ENCODE results near the gene HTT. TPM values are rescaled to one million over a fixed set of nuclear protein-coding genes. Genes with fewer than 3 reads are reported as not detected.

HTT gene
- total and polyA plus RNA-seq, 10 of the 15 experiments (the other 5 are each of a cell fraction or from before 2014, with no cell fraction given), result 3.3 to 113 (median 43.3) TPM

DNA sequence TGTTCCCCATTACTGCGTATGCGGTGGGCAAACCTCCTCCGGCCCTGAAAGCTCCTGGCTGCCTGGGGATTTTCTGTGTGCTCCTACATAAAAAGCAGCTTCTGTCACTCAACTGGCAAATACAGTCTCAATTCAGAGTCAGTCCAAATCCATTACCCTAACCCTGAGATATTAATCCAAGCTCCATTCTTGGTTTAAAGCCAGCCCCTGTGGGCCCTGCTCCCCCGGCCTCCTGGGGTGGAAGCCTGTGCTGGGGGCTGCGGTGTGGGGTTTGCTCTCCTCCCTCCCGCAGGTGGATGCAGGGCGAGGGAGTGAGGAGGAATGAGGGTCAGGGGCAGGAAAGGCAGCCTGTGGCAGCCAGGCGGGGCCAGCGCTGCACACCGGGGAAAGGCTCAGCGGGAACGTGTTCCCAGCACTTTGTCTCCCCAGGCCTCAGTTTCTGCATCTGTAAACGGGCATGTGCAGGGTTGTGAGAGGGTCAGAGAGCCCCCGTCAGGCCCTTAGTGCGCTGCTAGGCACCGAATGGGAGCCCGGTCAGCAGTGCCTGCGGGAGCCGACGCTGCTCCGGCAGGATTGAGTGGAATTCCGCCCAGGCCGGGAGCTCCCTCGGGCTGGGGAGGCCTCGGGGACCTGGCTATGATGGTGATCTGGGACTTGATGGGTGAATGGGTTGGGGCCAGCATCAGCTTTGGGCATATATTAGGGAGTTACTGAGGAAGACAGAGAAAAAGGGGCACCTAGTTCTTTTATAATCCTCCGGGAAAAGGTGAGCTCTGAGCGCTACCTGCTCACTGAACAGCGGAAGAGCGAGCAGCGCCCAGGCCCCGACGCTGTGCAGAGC, 212.1 kb downstream of the HTT start (continued):
- no peak for TF ChIP-seq MYC (IDR thresholded peaks at IDR 0.05; ENCODE audit: insufficient read depth, insufficient read length, insufficient replicate concordance, low read length, severe bottlenecking)
- no peak for TF ChIP-seq BMI1 (IDR thresholded peaks at IDR 0.05; ENCODE audit: borderline replicate concordance)
- peak; percentile 76 for TF ChIP-seq IKZF1 (conservative IDR thresholded peaks at IDR 0.05)
- no peak for TF ChIP-seq GATAD2B (conservative IDR thresholded peaks at IDR 0.05; ENCODE audit: low read depth)
- no peak for TF ChIP-seq TAF1 (IDR thresholded peaks at IDR 0.05; ENCODE audit: borderline replicate concordance, low read depth, low read length)
- TF ChIP-seq, protein P1, sequence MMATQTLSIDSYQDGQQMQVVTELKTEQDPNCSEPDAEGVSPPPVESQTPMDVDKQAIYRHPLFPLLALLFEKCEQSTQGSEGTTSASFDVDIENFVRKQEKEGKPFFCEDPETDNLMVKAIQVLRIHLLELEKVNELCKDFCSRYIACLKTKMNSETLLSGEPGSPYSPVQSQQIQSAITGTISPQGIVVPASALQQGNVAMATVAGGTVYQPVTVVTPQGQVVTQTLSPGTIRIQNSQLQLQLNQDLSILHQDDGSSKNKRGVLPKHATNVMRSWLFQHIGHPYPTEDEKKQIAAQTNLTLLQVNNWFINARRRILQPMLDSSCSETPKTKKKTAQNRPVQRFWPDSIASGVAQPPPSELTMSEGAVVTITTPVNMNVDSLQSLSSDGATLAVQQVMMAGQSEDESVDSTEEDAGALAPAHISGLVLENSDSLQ (IDR thresholded peaks at IDR 0.05), result peak; percentile 95
- no peak for TF ChIP-seq TBL1XR1 (IDR thresholded peaks at IDR 0.05; ENCODE audit: low read depth, low read length)
- TF ChIP-seq ATF7 (IDR thresholded peaks at IDR 0.05; ENCODE audit: low read depth), result 0 out of 2 replicates have a peak, but pooled peaks have one; percentile 56
- TF ChIP-seq, protein P2, sequence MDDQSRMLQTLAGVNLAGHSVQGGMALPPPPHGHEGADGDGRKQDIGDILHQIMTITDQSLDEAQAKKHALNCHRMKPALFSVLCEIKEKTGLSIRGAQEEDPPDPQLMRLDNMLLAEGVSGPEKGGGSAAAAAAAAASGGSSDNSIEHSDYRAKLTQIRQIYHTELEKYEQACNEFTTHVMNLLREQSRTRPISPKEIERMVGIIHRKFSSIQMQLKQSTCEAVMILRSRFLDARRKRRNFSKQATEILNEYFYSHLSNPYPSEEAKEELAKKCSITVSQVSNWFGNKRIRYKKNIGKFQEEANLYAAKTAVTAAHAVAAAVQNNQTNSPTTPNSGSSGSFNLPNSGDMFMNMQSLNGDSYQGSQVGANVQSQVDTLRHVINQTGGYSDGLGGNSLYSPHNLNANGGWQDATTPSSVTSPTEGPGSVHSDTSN (IDR thresholded peaks at IDR 0.05; ENCODE audit: insufficient replicate concordance, low read depth, low read length), result peak; percentile 84
- TF ChIP-seq HDGF (IDR thresholded peaks at IDR 0.05), result no peak
- TF ChIP-seq BACH1 (IDR thresholded peaks at IDR 0.05; ENCODE audit: borderline replicate concordance), result no peak
- no peak for TF ChIP-seq ZNF207 (IDR thresholded peaks at IDR 0.05; ENCODE audit: borderline replicate concordance)
- TF ChIP-seq NBN (IDR thresholded peaks at IDR 0.05), result no peak
- TF ChIP-seq, protein P3, sequence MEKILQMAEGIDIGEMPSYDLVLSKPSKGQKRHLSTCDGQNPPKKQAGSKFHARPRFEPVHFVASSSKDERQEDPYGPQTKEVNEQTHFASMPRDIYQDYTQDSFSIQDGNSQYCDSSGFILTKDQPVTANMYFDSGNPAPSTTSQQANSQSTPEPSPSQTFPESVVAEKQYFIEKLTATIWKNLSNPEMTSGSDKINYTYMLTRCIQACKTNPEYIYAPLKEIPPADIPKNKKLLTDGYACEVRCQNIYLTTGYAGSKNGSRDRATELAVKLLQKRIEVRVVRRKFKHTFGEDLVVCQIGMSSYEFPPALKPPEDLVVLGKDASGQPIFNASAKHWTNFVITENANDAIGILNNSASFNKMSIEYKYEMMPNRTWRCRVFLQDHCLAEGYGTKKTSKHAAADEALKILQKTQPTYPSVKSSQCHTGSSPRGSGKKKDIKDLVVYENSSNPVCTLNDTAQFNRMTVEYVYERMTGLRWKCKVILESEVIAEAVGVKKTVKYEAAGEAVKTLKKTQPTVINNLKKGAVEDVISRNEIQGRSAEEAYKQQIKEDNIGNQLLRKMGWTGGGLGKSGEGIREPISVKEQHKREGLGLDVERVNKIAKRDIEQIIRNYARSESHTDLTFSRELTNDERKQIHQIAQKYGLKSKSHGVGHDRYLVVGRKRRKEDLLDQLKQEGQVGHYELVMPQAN (conservative IDR thresholded peaks at IDR 0.05), result no peak
- no peak for TF ChIP-seq ZZZ3 (IDR thresholded peaks at IDR 0.05; ENCODE audit: control insufficient read depth, insufficient read length, low read depth)
- TF ChIP-seq SREBF2 (IDR thresholded peaks at IDR 0.05; ENCODE audit: low read length), result no peak

All from GM12878 (cell line).